C4-2B (cell line): ENCODE measurements around the gene LCNL1.

Source experiments
- H3K27ac ChIP-seq: fragments of 450-650 bp; 2 replicates; pipeline ENCODE4 v1.5.1; 2017
- CTCF ChIP-seq: fragments of 450-650 bp; conservative IDR thresholded peaks from 2 replicates; pipeline ENCODE4 v1.5.1; 2017; ENCODE audit warnings: mild to moderate bottlenecking
- ZFX ChIP-seq: fragments of 450-650 bp; IDR thresholded peaks from 2 replicates; pipeline ENCODE4 v1.6.1; 2017

LCNL1 gene

GRCh38 chr9:136978865-136979544 is 3.8 kb upstream of the LCNL1 start:
- no peak overlapping the region for H3K27ac ChIP-seq
- TF ChIP-seq CTCF: no peak
- no peak for TF ChIP-seq ZFX

- TF ChIP-seq CTCF (no peak), ZFX (no peak)
- no peak overlapping the region for H3K27ac ChIP-seq
These were observed 2.8 kb upstream of the LCNL1 start for GRCh38 chr9:136979769-136980587.

GRCh38 chr9:136980669-136981478 is 1.9 kb upstream of the LCNL1 start:
- no peak overlapping the region for H3K27ac ChIP-seq
- TF ChIP-seq ZFX: no peak
- no peak for TF ChIP-seq CTCF

- TF ChIP-seq CTCF (no peak), ZFX (no peak)
- H3K27ac ChIP-seq: no peak overlapping the region
These were observed 1.1 kb upstream of the LCNL1 start for GRCh38 chr9:136981588-136982231.

- no peak overlapping the region for H3K27ac ChIP-seq
- no peak for TF ChIP-seq CTCF
- no peak for TF ChIP-seq ZFX
These were observed 374 bp downstream of the LCNL1 start for GRCh38 chr9:136983167-136983566.

- no peak for TF ChIP-seq ZFX
- no peak for TF ChIP-seq CTCF
- no peak overlapping the region for H3K27ac ChIP-seq
These were observed 992 bp downstream of the LCNL1 start for GRCh38 chr9:136983656-136984314.
